Upper lobe of left lung (tissue), 6 donors: ENCODE measurements around the gene RAD50. TPM values are rescaled to one million over a fixed set of nuclear protein-coding genes. Genes with fewer than 3 reads are reported as not detected.

Experiments used
- ATAC-seq, 2 donors: fragments of 200-7000 bp; cut with Tn5 transposase; one replicate each; pipeline ENCODE4 v1.9.1; 2022; ENCODE audit warnings: mild to moderate bottlenecking in 2 of 2, moderate library complexity in 2 of 2; ENCODE audit not compliant: low FRiP score in 2 of 2
- DNase-seq, 2 donors: peaks; one replicate each; pipeline ENCODE4 v3.0.0-alpha.2; 2019 to 2020
- H3K27ac ChIP-seq, 4 donors: fragments of 200-600 bp; sonication (generic); one replicate each; pipeline ENCODE4 v1.5.1; 2016 to 2019
- H3K27me3 ChIP-seq, 4 donors: fragments of 200-600 bp; sonication (generic); one replicate each; pipeline ENCODE4 v1.5.1; 2017 to 2019
- H3K36me3 ChIP-seq, 4 donors: fragments of 200-600 bp; sonication (generic); one replicate each; pipeline ENCODE4 v1.5.1; 2016 to 2019
- H3K4me1 ChIP-seq, 4 donors: fragments of 200-600 bp; sonication (generic); one replicate each; pipeline ENCODE4 v1.5.1; 2018 to 2019
- H3K4me3 ChIP-seq, 4 donors: fragments of 200-600 bp; sonication (generic); one replicate each; pipeline ENCODE4 v1.5.1; 2017 to 2019; ENCODE audit warnings: mild to moderate bottlenecking in 2 of 4, moderate library complexity in 1 of 4
- H3K9me3 ChIP-seq, 4 donors: fragments of 200-600 bp; sonication (generic); one replicate each; pipeline ENCODE4 v1.5.1; 2018 to 2019
- CTCF ChIP-seq, 6 experiments: fragments of 450-650 bp in 4 of 6; fragments of 200-600 bp in 2 of 6; sonication (generic) in 2 of 6; IDR thresholded peaks; one replicate each; pipeline ENCODE4 v1.5.1; 2016 to 2019; ENCODE audit warnings: antibody characterized with exemption in 6 of 6
- EP300 ChIP-seq, 4 donors: sonication (generic); formaldehyde crosslinking; IDR thresholded peaks; one replicate each; pipeline ENCODE4 v1.5.1; 2017; ENCODE audit warnings: antibody characterized with exemption in 4 of 4, control low read depth in 2 of 4
- POLR2A ChIP-seq, 4 donors: fragments of 450-650 bp; IDR thresholded peaks; one replicate each; pipeline ENCODE4 v1.5.1; 2016 to 2017; ENCODE audit warnings: antibody characterized with exemption in 4 of 4, mild to moderate bottlenecking in 2 of 4
- POLR2AphosphoS5 ChIP-seq, 2 donors: sonication (generic); formaldehyde crosslinking; IDR thresholded peaks; one replicate each; pipeline ENCODE4 v1.5.1; 2017; ENCODE audit warnings: antibody characterized with exemption in 2 of 2
- WGBS, 2 donors: methylation state at CpG; one replicate each; pipeline ENCODE4 v1.1.5; 2017 to 2018; 5-methylcytosine and 5-hydroxymethylcytosine counted together
- total RNA-seq, 6 donors: library from RNA; depleted of rRNA in 4 of 6; stranded (reverse); fragments of >200 nt in 4 of 6; gene quantifications; one replicate each; pipeline versions ENCODE4 v1.1.0 to v1.2.1, GENCODE V29; 2016 to 2021
- donor health status: DM: no; HTN: no; CAD: no; lungs with moderate emphysema.
- donor health status: DM: no; HTN: yes; CAD: no; lungs with severe emphysema.

The RAD50 gene
- total RNA-seq, 6 donors from 2014 or later: 26.2 to 105 (median 33.3) TPM

GRCh38 chr5:132530946-132531345 lies 25.8 kb upstream of the RAD50 start:
- ATAC-seq (no peak), DNase-seq (no peak)
- Histone ChIP-seq H3K36me3 (no peaks in the 10 kb centered on the region), H3K27me3 (no peaks in the 10 kb centered on the region), H3K4me3 (no peak overlapping the region), H3K27ac (no peak overlapping the region), H3K4me1 (peaks cover 0 to 6% (median 2%) of the 10 kb centered on the region in 4 donors), H3K9me3 (no peaks in the 10 kb centered on the region)
- TF ChIP-seq EP300 (IDR thresholded peaks at IDR 0.05) (no peak), POLR2A (IDR thresholded peaks at IDR 0.05) (no peak), CTCF (IDR thresholded peaks at IDR 0.05) (no peak), POLR2AphosphoS5 (IDR thresholded peaks at IDR 0.05) (no peak)
- WGBS, 2 donors: 83 to 90% methylated on average over 4 of the region's 4 CpGs

DNA sequence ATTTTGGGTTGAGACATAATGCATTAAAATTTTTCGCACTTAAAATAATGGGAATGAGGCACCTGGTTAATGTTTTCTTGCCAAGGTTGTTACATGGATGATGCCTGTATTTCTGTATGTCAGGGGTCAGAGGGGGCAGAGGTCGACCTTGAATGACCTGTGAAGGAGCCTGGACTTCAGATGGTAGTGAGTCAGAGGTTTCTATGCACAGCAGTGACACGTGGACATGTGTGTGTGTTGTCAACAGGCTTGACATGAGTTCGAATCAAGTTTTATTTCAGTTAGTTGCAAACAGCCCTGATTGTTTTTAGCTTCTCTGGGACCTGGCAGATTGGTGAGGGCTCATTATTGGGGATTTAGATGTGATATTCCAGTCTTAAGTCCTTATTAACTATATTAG lies 17.1 kb upstream of the RAD50 start:
- no peak for ATAC-seq

DNA sequence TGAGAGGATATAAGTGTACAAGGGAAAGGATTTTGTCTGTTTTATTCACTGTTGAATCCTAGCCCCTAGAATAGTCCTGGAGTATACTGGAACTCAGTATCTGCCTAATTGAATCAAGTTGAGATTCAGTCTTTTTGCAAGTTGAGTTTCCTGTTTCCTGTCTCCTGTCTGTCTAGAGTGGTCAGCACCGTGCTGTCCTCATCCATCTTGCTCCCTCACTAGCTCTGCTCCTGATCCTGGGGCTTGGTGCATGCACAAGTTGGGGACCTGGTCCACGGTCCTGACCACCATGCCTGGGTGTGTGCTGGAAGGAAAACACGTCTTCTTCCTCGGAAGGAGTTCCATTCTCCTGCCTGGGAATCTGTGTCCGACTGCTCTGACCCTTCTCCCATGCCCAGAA lies 16.6 kb upstream of the RAD50 start:
- Histone ChIP-seq H3K27ac (no peak overlapping the region), H3K27me3 (no peaks in the 10 kb centered on the region), H3K36me3 (no peaks in the 10 kb centered on the region), H3K4me1 (no peaks in the 10 kb centered on the region), H3K4me3 (no peak overlapping the region), H3K9me3 (no peaks in the 10 kb centered on the region)
- DNase-seq (no peak), ATAC-seq (no peak)
- 66 to 78% methylated on average over 5 of the region's 5 CpGs for WGBS, 2 donors
- TF ChIP-seq POLR2AphosphoS5 (IDR thresholded peaks at IDR 0.05) (no peak), CTCF (IDR thresholded peaks at IDR 0.05) (no peak), EP300 (IDR thresholded peaks at IDR 0.05) (no peak), POLR2A (IDR thresholded peaks at IDR 0.05) (no peak)

More for the DNA sequence above, 17.1 kb upstream of the RAD50 start:
- no peak overlapping the region for H3K27ac ChIP-seq
- DNase-seq: no peak
- WGBS, 2 donors: 74 to 78% methylated on average over 4 of the region's 4 CpGs
- no peaks in the 10 kb centered on the region for H3K36me3 ChIP-seq
- H3K4me3 ChIP-seq: no peak overlapping the region
- no peaks in the 10 kb centered on the region for H3K27me3 ChIP-seq
- H3K9me3 ChIP-seq: no peaks in the 10 kb centered on the region
- no peak for TF ChIP-seq POLR2AphosphoS5 (IDR thresholded peaks at IDR 0.05)
- TF ChIP-seq CTCF (IDR thresholded peaks at IDR 0.05): no peak
- TF ChIP-seq POLR2A (IDR thresholded peaks at IDR 0.05): no peak
- TF ChIP-seq EP300 (IDR thresholded peaks at IDR 0.05): no peak
- no peaks in the 10 kb centered on the region for H3K4me1 ChIP-seq

- 94 to 97% methylated on average over 4 of the region's 4 CpGs for WGBS, 2 donors
- H3K4me3 ChIP-seq: no peak overlapping the region
- no peak for ATAC-seq
- H3K27me3 ChIP-seq: no peaks in the 10 kb centered on the region
- no peaks in the 10 kb centered on the region for H3K36me3 ChIP-seq
- TF ChIP-seq POLR2AphosphoS5 (IDR thresholded peaks at IDR 0.05): no peak
- no peak for TF ChIP-seq POLR2A (IDR thresholded peaks at IDR 0.05)
- TF ChIP-seq EP300 (IDR thresholded peaks at IDR 0.05): no peak
- TF ChIP-seq CTCF (IDR thresholded peaks at IDR 0.05): no peak
- no peaks in the 10 kb centered on the region for H3K9me3 ChIP-seq
- no peak for DNase-seq
- no peak overlapping the region for H3K27ac ChIP-seq
- H3K4me1 ChIP-seq: no peaks in the 10 kb centered on the region
Measured at GRCh38 chr5:132540764-132541163, 16.0 kb upstream of the RAD50 start.

- Histone ChIP-seq H3K4me3 (no peak within 1 kb of the TSS), H3K4me1 (no peaks in the 10 kb centered on the region), H3K27me3 (no peaks in the 10 kb centered on the region), H3K9me3 (no peaks in the 10 kb centered on the region), H3K27ac (no peak within 1 kb of the TSS), H3K36me3 (no peaks in the 10 kb centered on the region)
- WGBS, 2 donors: 80 to 82% methylated on average over 7 of the region's 7 CpGs
- TF ChIP-seq POLR2A (IDR thresholded peaks at IDR 0.05) (no peak), CTCF (IDR thresholded peaks at IDR 0.05) (no peak), EP300 (IDR thresholded peaks at IDR 0.05) (no peak), POLR2AphosphoS5 (IDR thresholded peaks at IDR 0.05) (no peak)
- DNase-seq: no peak
- ATAC-seq: no peak
Measured at GRCh38 chr5:132543472-132544201, 13.1 kb upstream of the RAD50 start, which contains the start of gene IL5. IL5 (minus strand) TSS chr5:132543522; CDS start chr5:132543478, 44 bp downstream.
